Putamen (tissue), 1 donor: ENCODE results near the gene ATP1A3.

Experiments used
- DNase-seq: peaks from one replicate; pipeline ENCODE4 v3.0.0-alpha.2; 2016; ENCODE audit warnings: low spot score

ATP1A3 gene

GRCh38 chr19:41928754-41929535 is 65.1 kb downstream of the ATP1A3 start:
- DNase-seq: no peak

GRCh38 chr19:41928221-41928683 is 65.8 kb downstream of the ATP1A3 start, which contains the start of gene ERFL:
TSS of gene ERFL (minus strand) at chr19:41928449. CDS start at chr19:41912919, 15,530 bp downstream.
- DNase-seq: no peak

GRCh38 chr19:41927497-41928192 is 66.4 kb downstream of the ATP1A3 start:
- no peak for DNase-seq

DNA sequence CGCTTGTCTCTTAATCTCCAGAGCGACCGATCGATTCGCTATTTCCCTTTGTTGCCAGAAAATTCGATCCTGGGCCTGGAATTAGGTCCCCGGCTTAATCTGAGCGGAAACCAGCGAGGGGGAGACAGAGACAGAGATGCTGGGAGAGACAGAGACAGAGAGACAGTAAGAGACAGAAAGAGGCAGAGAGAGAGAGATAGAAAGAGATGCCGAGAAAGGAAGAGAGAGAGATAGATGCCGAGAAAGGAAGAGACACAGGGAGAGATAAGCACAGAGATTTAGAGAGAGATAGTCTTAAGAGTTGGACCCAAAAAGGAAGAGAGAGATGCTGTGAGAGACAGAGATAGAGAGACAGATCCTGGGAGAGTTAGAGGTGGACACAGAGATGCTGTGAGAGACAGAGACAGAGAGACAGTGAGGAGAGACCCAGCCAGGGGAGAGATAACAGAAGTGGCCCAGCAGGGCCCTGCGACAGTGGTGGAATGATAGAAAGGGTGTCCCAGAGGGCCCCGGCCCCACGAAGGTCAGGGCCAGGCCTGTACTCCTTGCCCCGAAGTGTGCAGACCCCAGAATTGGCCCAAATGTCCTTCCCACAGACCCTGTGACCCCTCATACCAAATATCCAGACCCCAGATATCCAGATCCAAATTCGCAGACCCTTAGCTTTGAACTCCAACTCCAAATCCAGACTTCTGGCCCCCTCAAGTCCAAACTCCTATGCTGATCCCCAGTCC is 67.1 kb downstream of the ATP1A3 start:
- DNase-seq: no peak

DNA sequence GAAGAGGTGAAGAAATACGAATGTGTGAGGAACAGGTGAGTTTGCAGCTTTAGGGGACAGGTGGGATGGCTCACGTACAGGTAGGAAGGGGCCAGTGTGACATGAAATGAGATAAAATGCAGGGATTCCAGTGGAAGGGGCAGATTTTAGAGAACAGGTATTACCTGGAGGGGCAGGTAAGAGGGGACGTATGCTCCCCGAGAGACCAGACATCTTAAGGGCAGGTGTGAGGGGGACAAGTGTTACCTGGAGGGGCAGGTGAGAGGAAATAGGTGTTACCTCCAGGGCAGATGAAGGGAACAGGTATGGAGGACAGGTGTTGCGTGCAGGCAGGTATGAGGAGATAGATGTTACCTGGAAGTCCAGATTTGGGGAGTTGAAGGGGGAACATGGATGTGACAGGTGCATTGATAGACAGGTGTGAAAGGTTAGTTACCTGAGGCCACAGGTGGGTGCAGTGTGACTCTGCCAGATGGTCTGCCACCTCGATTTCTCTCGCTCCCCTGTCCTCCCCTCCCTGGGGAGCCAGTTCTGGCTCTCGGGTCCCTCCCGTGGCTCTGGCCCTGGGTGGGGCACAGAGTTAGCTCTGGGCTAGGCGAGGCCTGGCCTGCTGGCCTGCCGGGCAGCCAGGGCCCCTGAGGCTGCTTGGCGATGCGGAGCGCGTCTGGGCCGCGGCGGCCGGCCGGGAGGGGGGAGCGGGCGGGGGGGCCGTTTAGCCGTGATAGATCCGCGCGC is 67.8 kb downstream of the ATP1A3 start:
- no peak for DNase-seq

- no peak for DNase-seq
These were observed 68.6 kb downstream of the ATP1A3 start for GRCh38 chr19:41925208-41926003.

- DNase-seq: no peak
These were observed 69.6 kb downstream of the ATP1A3 start for GRCh38 chr19:41924151-41925145.

DNA sequence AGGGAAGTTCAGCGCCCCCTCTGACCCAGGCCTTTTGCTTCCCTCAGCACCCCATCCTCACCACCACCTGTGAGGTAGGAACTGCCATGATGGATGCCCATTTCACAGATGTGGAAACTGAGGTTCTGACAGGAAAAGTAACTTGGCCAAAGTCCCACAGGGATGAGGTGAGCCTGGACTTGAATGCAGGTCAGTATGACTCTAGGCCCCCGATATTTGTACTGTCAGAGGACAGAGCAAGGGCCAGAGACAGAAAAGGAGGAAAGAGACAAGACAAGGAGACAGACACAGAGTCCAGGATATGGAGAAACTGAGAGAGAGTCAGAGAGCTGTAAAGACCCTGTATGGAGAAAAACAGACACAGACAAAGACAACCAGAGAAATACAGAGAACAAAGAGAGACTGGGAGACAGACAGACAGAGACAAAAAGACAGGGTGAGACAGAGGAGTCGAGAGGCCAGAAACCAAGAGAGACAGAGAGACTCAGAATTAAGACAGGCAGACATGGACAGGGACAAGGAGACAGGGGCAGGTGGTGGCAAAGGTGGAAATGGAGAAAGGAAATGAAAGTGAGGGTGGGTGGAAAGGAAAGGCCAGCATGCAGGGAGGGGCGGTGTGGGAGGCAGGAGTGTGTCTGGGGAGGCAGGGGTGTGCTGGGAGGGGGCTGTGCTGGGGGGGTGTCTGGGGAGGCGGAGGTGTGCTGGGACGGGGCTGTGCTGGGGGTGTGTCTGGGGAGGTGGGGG is 70.8 kb downstream of the ATP1A3 start:
- no peak for DNase-seq

DNA sequence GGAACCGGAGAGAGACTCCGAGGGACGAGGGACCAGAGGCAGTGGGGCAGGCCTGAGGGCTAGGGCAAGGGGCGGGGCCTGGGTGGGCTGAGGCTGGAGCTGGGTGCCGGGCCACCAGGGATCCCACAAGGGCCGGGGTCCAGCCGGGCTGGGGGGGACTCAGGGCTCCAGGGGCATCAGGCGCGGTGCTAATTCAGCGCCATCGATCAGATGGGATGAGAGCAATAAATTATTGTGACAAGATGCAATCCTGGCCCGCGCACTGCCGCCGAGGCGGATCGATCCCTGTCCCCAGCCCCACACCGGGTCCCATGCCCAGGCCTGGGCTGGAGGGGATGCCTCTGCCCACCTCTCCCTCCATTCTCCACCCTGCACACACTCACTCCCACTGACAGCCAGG is 71.4 kb downstream of the ATP1A3 start:
- no peak for DNase-seq

GRCh38 chr19:41921577-41922576 is 72.2 kb downstream of the ATP1A3 start:
- no peak for DNase-seq

GRCh38 chr19:41920882-41921576 is 73.0 kb downstream of the ATP1A3 start:
- no peak for DNase-seq

- DNase-seq: no peak
These were observed 73.9 kb downstream of the ATP1A3 start for GRCh38 chr19:41919948-41920712.

DNA sequence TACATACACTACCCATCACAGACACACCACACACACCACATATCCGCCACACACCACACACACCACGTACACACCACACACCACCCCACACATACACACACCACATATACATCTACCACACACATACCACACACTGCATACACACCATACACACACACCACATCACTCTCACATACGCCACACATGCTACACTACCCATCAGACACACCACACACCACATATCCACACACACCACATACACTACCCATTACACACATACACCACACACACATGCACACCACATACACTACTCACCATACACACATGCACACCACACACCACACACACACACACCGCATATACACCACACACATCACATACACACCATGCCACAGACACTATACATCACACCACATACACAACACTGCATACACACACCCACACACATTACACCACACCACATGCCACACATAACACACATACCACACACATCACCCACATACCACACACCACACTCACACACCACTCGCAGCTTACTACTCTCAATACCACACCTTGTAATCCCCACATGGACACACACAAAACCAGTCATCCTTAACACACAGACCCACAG is 75.3 kb downstream of the ATP1A3 start:
- DNase-seq: no peak

GRCh38 chr19:41918095-41918494 is 75.9 kb downstream of the ATP1A3 start:
- DNase-seq: no peak

GRCh38 chr19:41917676-41918075 is 76.4 kb downstream of the ATP1A3 start:
- DNase-seq: no peak
